A549 (cell line): ENCODE results near the gene CDHR1.

Source experiments
- CEBPB ChIP-seq, 2 experiments: fragments of >200 bp in 1 of 2; sonication (Bioruptor Twin) in 1 of 2; formaldehyde crosslinking in 1 of 2; IDR thresholded peaks; 2 replicates each; pipeline ENCODE4 v1.6.1; 2012 to 2016
- CTCF ChIP-seq: fragments of >200 bp; sonication (Bioruptor Twin); formaldehyde crosslinking; IDR thresholded peaks from 3 replicates; pipeline ENCODE4 v1.5.1; 2016
- EP300 ChIP-seq, 2 experiments: fragments of >200 bp; sonication (Bioruptor Twin); formaldehyde crosslinking; IDR thresholded peaks; 2 replicates in 1 of 2; 3 replicates in 1 of 2; pipeline ENCODE4 v1.6.1; 2016 to 2017
- HOXA7 ChIP-seq: fragments of 250-450 bp; sonication (Bioruptor Pico); IDR thresholded peaks from 2 replicates; pipeline ENCODE4 v1.5.0; 2020; ENCODE audit warnings: mild to moderate bottlenecking, moderate library complexity
- POLR2A ChIP-seq: IDR thresholded peaks from 2 replicates; pipeline ENCODE4 v1.6.1; 2012; ENCODE audit warnings: mild to moderate bottlenecking, low read length
- SMC3 ChIP-seq: fragments of >200 bp; sonication (Bioruptor Twin); formaldehyde crosslinking; IDR thresholded peaks from 3 replicates; pipeline ENCODE4 v1.6.1; 2018; ENCODE audit warnings: inconsistent platforms
- TFCP2L1 ChIP-seq: fragments of 250-450 bp; sonication (Bioruptor Pico); IDR thresholded peaks from 2 replicates; pipeline ENCODE4 v1.5.0; 2021; ENCODE audit warnings: mild to moderate bottlenecking
- TF ChIP-seq, protein P1 (sequence below): fragments of >200 bp; sonication (Bioruptor Twin); formaldehyde crosslinking; IDR thresholded peaks from 3 replicates; pipeline ENCODE4 v1.6.1; 2016

- TF ChIP-seq CEBPB (IDR thresholded peaks at IDR 0.05) (no peak), TFCP2L1 (CRISPR knock-in tag) (no peak), CTCF (no peak), HOXA7 (CRISPR knock-in tag) (no peak), EP300 (IDR thresholded peaks at IDR 0.05) (no peak), SMC3 (no peak), POLR2A (no peak)
- TF ChIP-seq, protein P1, sequence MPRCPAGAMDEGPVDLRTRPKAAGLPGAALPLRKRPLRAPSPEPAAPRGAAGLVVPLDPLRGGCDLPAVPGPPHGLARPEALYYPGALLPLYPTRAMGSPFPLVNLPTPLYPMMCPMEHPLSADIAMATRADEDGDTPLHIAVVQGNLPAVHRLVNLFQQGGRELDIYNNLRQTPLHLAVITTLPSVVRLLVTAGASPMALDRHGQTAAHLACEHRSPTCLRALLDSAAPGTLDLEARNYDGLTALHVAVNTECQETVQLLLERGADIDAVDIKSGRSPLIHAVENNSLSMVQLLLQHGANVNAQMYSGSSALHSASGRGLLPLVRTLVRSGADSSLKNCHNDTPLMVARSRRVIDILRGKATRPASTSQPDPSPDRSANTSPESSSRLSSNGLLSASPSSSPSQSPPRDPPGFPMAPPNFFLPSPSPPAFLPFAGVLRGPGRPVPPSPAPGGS: no peak
Observed at GRCh38 chr10:84227810-84228209, 33.5 kb downstream of the CDHR1 start.
